GM12872 (cell line): ENCODE measurements around the gene BAZ2B.

Experiments used
- CTCF ChIP-seq: IDR thresholded peaks from 3 replicates; pipeline ENCODE4 v1.5.1; 2011; ENCODE audit warnings: low read depth, mild to moderate bottlenecking, low read length, moderate library complexity; ENCODE audit not compliant: insufficient read depth

Gene BAZ2B

GRCh38 chr2:159446817-159447216 lies 169.5 kb downstream of the BAZ2B start:
- no peak for TF ChIP-seq CTCF

- TF ChIP-seq CTCF, result no peak
These were observed 170.1 kb downstream of the BAZ2B start for GRCh38 chr2:159446201-159446600.

GRCh38 chr2:159445307-159445706 lies 171.0 kb downstream of the BAZ2B start:
- no peak for TF ChIP-seq CTCF

GRCh38 chr2:159444754-159445153 lies 171.6 kb downstream of the BAZ2B start:
- no peak for TF ChIP-seq CTCF

GRCh38 chr2:159442159-159442852 lies 174.0 kb downstream of the BAZ2B start:
- no peak for TF ChIP-seq CTCF

- no peak for TF ChIP-seq CTCF
These were observed 175.2 kb downstream of the BAZ2B start for GRCh38 chr2:159441182-159441581.

- TF ChIP-seq CTCF, result no peak
These were observed 176.9 kb downstream of the BAZ2B start for GRCh38 chr2:159439421-159439820.
